Stimulated activated CD4-positive, alpha-beta T cell treated with anti-CD3 and anti-CD28 coated beads, Interleukin-15, amount 100 ng/mL, for 24 hours (primary cell): ENCODE data around the gene ECE2.

ENCODE experiments used
- DNase-seq: peaks from one replicate; pipeline ENCODE4 v3.0.0-alpha.2; 2020

The ECE2 gene

DNA sequence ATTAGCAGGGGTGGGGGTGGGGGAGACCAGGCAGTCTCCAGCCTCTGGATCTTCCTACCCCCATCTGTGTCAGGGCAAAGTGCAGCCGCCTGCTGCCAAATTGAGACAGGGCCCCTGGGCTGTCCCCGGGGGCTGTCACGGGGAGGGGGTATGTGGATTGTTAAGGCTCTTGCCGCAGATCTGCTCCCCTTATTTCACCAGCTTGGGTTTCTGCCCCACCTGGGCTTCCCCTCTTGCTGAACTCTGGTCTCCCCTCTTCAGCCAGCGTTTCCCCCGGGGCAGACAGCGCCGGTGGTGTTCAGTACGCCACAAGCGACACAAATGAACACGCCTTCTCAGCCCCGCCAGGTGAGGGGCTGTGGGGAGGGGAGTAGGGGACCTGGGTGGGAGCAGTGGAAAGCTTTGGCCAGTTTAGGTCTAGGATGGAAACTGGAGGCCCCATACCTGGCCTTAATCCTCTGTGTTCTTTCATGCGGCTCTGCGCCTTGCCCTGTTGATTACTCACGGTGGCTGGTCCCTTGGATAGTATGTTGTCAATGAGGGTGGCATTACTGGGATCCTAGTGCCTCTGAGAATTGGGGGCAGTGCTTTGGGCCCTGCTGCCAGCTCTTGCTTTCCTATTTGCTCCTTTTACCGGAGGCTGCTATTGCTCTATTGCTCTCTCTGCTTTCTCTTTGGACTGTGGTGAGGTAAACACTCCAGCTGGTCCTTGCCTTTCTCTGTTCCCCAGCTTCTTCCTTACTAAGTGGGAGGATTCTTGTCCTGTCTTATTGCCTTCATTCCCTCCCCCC, 40.2 kb downstream of the ECE2 start:
- no peak for DNase-seq

DNA sequence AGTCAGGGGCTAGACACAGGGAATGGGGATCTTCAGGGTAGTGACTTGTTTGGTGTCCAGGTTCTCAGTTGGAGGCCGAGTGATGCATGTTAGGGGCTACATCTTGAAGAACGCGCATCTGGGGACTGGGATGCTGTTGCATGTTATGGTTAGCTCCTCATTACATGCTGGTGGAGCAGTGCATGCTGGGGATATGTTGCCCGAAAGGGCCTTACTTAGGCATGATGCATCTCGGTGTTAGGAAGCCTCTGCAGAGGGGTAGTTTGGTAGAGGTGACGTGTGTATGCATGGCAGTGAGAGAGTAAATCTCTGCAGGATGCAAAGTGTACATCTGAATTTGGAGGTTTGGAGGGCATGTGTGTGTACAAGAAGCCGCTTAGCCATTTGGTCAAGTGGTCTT, 41.0 kb downstream of the ECE2 start:
- DNase-seq = no peak

DNA sequence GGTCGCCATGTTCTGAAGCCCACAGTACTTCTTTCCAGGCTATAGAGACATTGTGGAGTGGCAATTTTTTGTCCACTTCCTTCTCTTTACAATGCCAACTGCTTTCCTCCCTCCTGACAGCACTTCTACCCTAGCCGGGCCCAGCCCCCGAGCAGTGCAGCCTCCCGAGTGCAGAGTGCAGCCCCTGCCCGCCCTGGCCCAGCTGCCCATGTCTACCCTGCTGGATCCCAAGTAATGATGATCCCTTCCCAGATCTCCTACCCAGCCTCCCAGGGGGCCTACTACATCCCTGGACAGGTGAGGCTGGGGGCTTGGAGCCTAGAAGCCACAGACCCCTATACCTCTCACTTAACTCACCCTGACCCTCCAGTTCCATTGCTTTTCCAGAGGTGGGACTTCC, 41.4 kb downstream of the ECE2 start:
- DNase-seq = no peak

DNA sequence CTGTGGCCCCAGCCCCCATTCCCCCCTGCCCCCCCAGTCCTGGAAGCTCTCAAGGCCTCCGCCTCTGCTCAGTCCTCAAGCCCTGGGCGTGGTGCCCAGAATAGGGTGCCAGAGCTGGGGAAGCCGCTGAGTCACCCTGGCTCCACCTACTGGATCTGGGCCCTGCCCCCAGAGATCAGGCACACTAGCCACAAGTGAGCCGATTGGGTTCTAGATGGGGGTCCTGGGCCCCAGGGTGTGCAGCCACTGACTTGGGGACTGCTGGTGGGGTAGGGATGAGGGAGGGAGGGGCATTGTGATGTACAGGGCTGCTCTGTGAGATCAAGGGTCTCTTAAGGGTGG, 44.3 kb downstream of the ECE2 start:
- DNase-seq = peak; percentile 72

DNA sequence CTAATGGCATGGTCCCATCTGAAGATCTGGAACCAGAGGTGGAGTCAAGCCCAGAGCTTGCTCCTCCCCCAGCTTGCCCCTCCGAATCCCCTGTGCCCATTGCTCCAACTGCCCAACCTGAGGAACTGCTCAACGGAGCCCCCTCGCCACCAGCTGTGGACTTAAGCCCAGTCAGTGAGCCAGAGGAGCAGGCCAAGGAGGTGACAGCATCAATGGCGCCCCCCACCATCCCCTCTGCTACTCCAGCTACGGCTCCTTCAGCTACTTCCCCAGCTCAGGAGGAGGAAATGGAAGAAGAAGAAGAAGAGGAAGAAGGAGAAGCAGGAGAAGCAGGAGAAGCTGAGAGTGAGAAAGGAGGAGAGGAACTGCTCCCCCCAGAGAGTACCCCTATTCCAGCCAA, 45.8 kb downstream of the ECE2 start:
- DNase-seq = no peak

DNA sequence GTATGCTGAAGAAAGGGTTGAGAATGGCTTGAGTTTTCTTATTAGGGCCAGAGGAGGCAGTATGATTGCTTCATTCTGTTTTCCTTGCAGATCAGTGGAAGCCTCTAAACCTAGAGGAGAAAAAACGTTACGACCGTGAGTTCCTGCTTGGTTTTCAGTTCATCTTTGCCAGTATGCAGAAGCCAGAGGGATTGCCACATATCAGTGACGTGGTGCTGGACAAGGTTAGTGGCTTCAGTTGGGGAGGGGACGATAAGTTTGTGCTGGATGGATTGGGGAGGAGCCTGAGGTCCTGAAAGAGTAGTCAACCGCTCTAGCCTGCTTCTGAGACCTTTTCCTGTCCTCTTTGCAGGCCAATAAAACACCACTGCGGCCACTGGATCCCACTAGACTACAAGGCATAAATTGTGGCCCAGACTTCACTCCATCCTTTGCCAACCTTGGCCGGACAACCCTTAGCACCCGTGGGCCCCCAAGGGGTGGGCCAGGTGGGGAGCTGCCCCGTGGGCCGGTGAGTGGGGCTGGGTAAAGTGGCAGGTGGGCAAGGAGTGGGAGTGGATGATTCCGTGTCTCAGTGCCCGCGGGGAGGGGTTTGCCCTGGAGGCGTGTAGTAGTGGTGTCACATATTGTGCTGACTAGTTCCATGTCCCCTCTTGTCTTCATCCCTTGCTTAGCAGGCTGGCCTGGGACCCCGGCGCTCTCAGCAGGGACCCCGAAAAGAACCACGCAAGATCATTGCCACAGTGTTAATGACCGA, 47.1 kb downstream of the ECE2 start:
- no peak for DNase-seq

DNA sequence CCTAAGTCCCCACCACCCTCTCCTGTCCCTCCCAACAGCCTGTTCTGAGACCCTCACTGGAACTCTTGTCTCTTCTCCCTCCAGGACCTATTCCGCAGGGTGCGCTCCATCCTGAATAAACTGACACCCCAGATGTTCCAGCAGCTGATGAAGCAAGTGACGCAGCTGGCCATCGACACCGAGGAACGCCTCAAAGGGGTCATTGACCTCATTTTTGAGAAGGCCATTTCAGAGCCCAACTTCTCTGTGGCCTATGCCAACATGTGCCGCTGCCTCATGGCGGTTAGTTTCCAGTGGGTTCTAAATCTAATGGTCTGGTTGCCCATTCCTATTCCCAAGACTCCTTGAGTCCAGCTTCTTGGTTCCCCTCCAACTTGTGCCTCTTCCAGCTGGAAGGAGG, 47.9 kb downstream of the ECE2 start:
- DNase-seq = no peak

DNA sequence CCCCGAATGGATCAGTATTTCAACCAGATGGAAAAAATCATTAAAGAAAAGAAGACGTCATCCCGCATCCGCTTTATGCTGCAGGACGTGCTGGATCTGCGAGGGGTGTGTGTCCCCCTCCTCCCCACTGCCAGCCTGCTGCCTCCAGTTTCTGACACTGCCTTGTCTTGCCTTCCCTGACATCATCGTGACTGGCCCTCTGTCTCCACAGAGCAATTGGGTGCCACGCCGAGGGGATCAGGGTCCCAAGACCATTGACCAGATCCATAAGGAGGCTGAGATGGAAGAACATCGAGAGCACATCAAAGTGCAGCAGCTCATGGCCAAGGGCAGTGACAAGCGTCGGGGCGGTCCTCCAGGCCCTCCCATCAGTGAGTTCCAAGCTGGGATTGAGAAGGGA, 49.4 kb downstream of the ECE2 start:
- DNase-seq = no peak

DNA sequence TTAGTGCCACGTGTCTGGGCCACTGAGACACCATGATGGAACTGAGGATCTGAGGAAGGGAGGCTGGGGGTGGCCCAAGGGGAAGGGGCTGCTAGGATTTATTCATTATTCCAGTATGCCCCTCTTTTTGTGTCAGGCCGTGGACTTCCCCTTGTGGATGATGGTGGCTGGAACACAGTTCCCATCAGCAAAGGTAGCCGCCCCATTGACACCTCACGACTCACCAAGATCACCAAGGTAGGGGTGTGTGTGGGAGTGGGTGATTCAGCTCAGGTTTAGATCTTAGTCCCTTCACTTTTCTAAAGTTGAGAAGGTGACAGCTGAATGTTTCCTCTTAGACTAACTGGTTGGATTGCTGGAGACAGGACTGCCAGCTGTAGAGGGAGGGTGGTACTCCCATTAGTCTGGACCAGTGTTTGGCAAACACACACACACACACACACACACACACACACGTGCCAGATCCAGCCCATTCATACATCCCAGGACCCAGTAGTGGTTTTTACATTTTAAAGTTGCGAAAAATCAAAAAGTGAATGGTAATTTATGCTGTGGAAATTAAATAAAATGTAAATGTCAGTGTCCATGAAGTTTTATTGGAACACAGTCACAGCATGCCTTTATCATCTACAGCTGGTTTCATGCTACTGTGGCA, 50.0 kb downstream of the ECE2 start:
- peak; percentile 56 for DNase-seq

DNA sequence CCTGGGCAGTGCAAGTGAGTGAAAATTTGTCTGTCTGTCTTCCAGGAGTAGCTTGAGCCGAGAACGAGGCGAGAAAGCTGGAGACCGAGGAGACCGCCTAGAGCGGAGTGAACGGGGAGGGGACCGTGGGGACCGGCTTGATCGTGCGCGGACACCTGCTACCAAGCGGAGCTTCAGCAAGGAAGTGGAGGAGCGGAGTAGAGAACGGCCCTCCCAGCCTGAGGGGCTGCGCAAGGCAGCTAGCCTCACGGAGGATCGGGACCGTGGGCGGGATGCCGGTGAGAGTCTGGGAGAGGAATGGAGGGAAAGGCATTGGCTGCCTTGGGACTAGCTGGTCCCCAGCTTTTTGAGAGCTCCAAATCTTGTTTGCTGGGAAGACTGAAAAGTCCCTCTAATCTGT, 51.3 kb downstream of the ECE2 start:
- no peak for DNase-seq

DNA sequence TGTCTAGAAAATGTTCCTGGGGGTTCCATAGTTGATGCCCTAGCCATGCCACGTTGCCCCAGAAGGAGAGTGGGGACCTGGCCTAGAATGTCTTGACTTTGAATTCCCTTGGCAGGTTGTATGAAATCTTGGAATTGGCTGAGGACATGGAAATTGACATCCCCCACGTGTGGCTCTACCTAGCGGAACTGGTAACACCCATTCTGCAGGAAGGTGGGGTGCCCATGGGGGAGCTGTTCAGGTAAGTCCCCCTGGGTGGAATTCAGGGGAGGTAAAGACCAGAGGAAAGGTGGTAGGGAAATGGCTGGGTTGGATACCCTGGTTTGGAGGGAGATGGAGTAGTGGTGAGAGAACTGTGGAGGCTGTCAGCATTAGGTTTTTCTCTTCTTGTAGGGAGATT, 52.7 kb downstream of the ECE2 start:
- no peak for DNase-seq

DNA sequence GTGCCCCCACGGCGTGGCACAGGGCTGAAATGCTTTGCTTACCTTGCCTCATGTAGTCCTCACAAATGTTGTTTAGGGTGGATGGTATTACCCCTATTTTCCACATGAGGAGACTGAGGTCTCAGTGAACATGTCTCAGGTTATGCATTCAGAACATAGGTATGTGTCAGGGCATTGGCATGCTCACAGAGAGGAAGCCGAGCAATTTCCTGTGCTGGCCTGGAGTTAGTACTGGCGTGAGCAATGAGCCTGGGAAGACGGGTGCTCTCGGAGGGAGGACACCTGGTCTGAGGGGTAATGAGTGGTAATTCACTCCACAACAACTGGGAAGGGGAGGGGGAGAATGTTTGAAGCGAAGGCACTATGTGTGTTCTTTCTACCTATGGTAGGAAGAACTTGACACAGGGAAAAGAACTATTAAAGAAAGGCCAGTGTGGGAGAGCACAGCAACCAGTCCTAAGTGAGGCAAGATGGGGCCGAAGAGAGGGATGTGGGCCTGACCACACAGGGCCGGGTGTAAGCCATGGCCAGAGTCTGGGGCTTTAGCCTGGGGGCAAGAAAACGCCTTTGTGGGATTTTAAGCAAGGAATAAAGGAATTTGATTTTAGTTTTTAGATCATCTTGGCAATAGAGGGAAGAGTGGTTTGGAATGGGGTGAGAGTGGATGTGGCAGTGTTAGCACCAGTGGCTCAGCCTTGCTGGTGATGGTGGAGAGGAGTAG, 56.7 kb downstream of the ECE2 start:
- no peak for DNase-seq

DNA sequence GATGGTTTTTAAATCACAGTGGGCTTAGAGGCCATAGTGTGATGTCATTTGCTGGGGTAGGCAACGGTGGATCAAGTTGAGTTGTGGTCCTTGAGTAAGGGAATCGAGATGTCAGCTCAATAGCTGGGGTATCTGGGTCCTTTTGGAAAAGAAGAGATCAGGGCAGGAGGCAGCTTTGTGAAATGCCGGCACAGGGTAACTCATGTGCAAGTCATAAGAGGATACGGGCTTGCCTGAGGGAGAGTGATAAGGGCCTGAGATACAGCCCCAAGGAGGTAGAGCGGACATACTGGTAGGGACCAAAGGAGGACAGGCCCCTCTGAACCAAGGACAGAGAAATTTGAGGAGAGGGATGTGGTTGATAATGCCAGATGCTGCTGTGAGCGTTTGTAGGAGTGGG, 57.4 kb downstream of the ECE2 start:
- DNase-seq = no peak

DNA sequence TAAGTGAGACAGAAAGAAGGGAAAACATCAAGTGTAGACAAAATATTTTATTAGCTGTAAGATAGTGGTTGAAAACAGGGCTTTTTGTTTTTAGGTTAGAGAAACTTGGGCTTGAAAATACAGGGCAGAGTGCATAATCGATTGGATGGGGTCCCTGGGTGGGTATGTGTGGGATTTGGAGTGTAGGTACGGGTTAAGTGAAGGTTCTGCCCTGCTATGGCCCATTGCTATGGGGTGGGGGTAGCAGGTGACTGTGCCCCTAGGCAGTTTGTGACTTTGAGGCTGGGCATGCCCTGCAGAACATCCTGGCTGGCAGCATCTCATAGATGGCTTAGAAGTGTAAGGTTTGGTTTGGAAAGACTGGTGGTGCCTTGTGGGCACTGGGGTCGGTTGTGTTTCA, 57.9 kb downstream of the ECE2 start:
- no peak for DNase-seq

DNA sequence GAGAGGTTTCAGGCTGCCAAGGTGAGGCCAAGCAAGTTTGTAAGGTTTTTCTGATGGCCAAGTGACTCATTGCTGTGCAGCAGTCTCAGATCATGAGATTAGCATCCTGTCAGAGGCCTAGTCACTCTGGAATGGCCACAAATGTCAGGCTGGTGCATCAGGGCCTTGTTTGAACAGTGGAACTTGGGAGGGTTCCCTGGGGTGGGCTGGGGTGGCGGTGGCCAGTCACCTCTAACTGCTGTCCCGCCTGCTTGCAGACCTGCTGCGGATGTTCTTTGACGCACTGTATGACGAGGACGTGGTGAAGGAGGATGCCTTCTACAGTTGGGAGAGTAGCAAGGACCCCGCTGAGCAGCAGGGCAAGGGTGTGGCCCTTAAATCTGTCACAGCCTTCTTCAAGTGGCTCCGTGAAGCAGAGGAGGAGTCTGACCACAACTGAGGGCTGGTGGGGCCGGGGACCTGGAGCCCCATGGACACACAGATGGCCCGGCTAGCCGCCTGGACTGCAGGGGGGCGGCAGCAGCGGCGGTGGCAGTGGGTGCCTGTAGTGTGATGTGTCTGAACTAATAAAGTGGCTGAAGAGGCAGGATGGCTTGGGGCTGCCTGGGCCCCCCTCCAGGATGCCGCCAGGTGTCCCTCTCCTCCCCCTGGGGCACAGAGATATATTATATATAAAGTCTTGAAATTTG, 58.8 kb downstream of the ECE2 start:
- peak; percentile 56 for DNase-seq

DNA sequence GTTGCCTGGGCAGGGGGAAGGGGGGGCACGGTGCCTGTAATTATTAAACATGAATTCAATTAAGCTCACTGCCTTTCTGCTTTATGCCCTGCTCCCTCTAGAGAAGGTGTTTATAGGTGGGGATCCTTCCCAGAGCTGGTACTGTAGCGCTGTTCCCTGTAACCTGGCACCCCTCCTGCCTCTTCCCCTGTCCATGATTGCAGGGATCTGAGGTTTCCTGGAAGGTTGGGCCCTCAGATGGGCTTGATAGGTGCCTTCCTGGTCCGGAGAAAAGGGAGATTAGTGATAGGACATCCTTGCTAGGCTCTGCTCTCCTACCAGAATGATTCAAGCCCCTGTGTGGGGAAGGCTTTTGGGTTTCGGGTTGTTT, 59.5 kb downstream of the ECE2 start:
- no peak for DNase-seq

DNA sequence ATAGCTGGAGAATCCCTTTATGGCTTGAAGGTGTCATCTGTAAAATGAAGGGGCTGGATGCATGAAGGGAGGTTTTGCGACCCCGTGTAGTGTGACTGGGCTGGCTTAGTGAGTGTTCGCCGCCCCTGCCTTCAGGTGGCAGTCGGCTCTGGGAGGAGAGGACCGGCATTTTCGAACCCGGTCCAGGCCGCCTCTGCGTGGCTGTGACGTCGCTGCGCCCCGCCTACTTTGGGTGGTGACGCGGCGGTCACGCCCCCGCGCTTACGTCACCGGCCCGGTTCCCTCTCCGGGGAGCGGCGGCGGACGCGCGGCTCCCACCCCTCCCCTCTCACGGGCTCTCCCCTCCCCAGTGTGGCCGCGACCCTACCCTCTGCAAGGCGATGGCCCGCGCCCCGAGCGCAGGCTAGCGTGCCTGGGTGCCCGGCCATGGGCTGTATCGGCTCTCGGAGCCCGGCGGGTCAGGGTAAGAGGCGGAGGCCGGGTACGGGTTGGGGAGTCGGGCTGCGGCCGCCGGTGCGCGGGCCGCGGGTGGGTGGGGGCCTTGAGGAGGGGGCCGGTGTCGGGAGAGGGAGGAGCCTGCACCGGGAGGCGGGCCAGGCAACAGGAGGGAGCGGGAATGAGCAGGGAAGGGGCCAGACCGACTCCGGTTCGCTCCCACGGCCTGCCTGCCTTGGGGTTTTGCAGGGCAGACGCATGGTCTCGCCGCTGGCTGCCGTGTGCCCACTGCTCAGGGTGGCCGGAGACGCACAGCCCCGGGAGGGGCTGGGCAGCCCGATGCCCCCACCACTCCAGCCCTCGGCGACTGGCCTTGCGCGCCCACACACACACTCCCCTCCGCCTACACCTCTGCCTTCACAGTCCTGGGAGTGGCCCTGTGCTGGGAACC, 60.1 kb downstream of the ECE2 start:
- DNase-seq = peak; percentile 91

DNA sequence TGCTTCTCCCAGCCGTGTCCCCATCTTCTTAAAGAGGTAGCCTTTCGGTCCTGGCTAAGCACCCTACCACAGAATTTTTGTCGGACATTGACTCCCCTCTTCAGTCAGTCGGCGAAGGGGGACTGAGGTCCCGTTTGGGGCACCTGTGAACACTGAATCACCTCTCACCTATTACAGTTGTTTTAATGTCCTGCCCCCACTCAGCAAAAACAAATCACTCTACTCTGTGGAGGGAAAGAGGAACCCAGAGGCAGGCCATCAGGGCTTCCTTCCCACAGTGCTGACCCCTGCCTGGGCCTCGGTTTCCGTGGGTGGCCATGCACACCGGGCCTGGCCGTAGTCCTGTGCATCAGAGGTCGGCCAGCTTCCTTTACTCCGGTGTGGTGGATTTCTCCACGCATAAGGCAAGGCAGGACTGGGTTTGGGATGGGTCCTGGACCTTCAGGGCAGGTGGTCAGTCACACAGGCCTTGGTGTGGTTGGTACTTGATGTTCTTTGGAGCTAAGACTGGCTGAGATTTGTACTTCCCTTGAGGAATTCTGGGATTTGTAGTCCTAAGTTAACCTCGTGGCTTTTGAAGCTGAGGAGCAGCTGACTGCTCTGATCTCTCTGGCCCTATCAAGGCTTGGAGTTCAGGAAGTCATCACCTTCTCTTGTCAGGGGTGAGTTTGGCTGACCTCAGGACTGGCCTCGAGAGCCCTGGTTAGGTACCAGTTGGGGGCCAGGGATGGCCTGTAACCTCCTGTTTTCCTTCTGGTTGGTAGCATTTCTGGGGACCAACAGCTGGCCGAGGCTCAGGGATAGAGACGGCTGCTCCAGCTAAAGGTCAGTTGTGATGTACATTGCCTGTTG, 61.0 kb downstream of the ECE2 start:
- no peak for DNase-seq

DNA sequence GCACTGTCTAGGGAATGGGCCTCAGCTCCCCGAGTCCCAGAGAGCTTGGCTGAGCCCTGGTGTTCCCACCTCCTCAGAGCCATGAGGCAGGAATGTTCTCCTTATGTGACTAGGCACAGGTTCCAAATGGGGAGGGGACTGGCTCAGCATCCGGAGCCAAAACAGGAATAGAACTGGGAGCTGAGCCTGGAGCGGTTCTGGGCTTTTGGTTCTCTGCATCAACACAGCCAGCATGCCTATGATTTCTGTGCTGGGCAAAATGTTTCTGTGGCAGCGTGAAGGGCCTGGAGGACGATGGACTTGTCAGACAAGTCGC, 61.5 kb downstream of the ECE2 start, which contains the start of gene FAM131A:
Gene FAM131A (plus strand): TSS at position 202 of the 316 bp plus-strand sequence. CDS start 31 bp downstream, at position 233.
- no peak for DNase-seq

DNA sequence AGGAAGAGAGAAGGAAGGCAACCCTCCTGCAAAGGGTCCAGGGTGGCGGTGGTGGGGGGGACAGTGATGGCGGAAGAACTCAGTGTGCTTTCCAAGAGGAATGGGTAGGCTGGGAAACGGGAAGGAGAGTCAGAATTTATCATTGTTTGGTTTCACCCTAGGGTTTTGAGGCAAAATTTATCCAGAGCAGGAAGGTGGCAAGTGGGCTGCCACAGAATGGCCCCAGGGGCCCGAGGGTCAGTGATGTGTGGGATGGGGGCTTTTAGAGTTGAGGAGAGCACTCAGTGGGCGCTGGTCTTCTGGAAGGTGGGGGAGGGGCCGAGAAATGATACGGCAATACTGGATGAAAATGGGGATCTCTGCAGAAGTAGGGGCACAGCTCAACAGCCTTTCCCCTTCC, 62.2 kb downstream of the ECE2 start:
- DNase-seq = no peak

DNA sequence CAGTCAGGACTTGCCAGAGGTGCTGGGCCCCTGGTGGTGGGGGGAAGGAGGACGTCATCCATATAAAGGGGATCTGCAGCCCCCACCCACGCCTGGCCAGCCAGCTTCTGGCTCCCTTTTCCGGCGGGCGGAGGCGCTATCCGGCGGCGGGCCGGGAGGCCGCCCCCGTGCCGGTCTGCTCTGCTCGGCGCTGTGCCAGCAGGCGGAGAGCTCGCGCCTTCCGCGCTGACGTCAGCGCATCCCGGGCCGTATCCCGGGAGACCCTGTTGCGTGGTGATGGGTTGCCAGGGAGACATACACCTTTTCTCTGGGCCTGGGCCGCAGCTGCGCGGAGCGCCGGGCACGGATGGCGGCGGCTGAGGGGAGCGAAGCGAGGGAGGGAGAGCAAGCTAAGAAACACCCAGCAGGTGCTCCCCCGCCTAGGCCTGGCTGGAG, 62.7 kb downstream of the ECE2 start:
- no peak for DNase-seq
